BLaER1 treated with 17β-estradiol and CSF1 and Interleukin-3, amounts not matched to agents 10 nM and 100 nM (cell line): ENCODE data around the gene SLC6A1.

Source experiments
- H3K27ac ChIP-seq, 11 experiments: shearing (Covaris generic); formaldehyde crosslinking; 2 replicates each; pipeline ENCODE4 v1.8.1; 2022
- H3K27me3 ChIP-seq, 11 experiments: shearing (Covaris generic); formaldehyde crosslinking; 2 replicates each; pipeline ENCODE4 v1.8.1; 2022
- H3K36me3 ChIP-seq, 11 experiments: shearing (Covaris generic); formaldehyde crosslinking; 2 replicates each; pipeline ENCODE4 v1.8.1; 2022
- H3K4me1 ChIP-seq, 10 experiments: shearing (Covaris generic); formaldehyde crosslinking; 2 replicates each; pipeline ENCODE4 v1.8.1; 2022
- H3K4me2 ChIP-seq, 11 experiments: shearing (Covaris generic); formaldehyde crosslinking; 2 replicates each; pipeline ENCODE4 v1.8.1; 2022
- H3K4me3 ChIP-seq, 10 experiments: shearing (Covaris generic); formaldehyde crosslinking; 2 replicates each; pipeline ENCODE4 v1.8.1; 2022
- H3K9ac ChIP-seq, 11 experiments: shearing (Covaris generic); formaldehyde crosslinking; 2 replicates each; pipeline ENCODE4 v1.8.1; 2022
- H3K9me3 ChIP-seq, 11 experiments: shearing (Covaris generic); formaldehyde crosslinking; replicated peaks in 1 of 11; 2 replicates each; pipeline ENCODE4 v1.8.1; 2022
- H4K20me1 ChIP-seq, 11 experiments: shearing (Covaris generic); formaldehyde crosslinking; 2 replicates each; pipeline ENCODE4 v1.8.1; 2022
- Cebpa-rat ChIP-seq, 11 experiments: shearing (Covaris generic); IDR thresholded peaks; 2 replicates each; pipeline ENCODE4 v1.8.1; 2022

SLC6A1 gene

GRCh38 chr3:10952525-10952924, 40.0 kb upstream of the SLC6A1 start:
- peaks cover 0 to 6% (median 0%) of the 10 kb centered on the region in 11 experiments; a peak in 1 of 22 replicates for H4K20me1 ChIP-seq
- H3K36me3 ChIP-seq: no peaks in the 10 kb centered on the region
- H3K9me3 ChIP-seq: no peaks in the 10 kb centered on the region
- H3K9ac ChIP-seq: no peak overlapping the region
- no peak overlapping the region for H3K27ac ChIP-seq
- no peaks in the 10 kb centered on the region; a peak in 1 of 22 replicates for H3K27me3 ChIP-seq
- H3K4me2 ChIP-seq: no peak overlapping the region
- TF ChIP-seq Cebpa-rat (IDR thresholded peaks at IDR 0.05): no peak
- H3K4me3 ChIP-seq: no peak overlapping the region
- peaks cover 15 to 62% (median 35%) of the 10 kb centered on the region in 10 experiments for H3K4me1 ChIP-seq

GRCh38 chr3:10954740-10955139, 37.8 kb upstream of the SLC6A1 start:
- Histone ChIP-seq H4K20me1 (peaks cover 0 to 12% (median 0%) of the 10 kb centered on the region in 11 experiments; a peak in 1 of 22 replicates), H3K4me3 (no peak overlapping the region), H3K27ac (no peak overlapping the region), H3K36me3 (no peaks in the 10 kb centered on the region), H3K9me3 (no peaks in the 10 kb centered on the region), H3K27me3 (no peaks in the 10 kb centered on the region; a peak in 1 of 22 replicates), H3K9ac (no peak overlapping the region), H3K4me1 (peaks cover 30 to 84% (median 57%) of the 10 kb centered on the region in 10 experiments), H3K4me2 (peak overlapping the region in 10 of 11 experiments; percentile 10 to 76 (median 64); a peak in 17 of 22 replicates)
- no peak for TF ChIP-seq Cebpa-rat (IDR thresholded peaks at IDR 0.05)

- peaks cover 30 to 95% (median 67%) of the 10 kb centered on the region in 10 experiments for H3K4me1 ChIP-seq
- H3K4me2 ChIP-seq: peak overlapping the region in 5 of 11 experiments; percentile 6 to 75 (median 63); a peak in 5 of 22 replicates
- H3K9me3 ChIP-seq: no peaks in the 10 kb centered on the region
- peaks cover 0 to 12% (median 0%) of the 10 kb centered on the region in 11 experiments; a peak in 1 of 22 replicates for H4K20me1 ChIP-seq
- H3K36me3 ChIP-seq: no peaks in the 10 kb centered on the region
- H3K9ac ChIP-seq: no peak overlapping the region
- TF ChIP-seq Cebpa-rat (IDR thresholded peaks at IDR 0.05): no peak
- no peak overlapping the region for H3K4me3 ChIP-seq
- H3K27ac ChIP-seq: no peak overlapping the region
- no peaks in the 10 kb centered on the region; a peak in 1 of 22 replicates for H3K27me3 ChIP-seq
These were observed 36.7 kb upstream of the SLC6A1 start for GRCh38 chr3:10955711-10956453.

GRCh38 chr3:10956531-10956930, 36.0 kb upstream of the SLC6A1 start:
- Histone ChIP-seq H3K27me3 (no peaks in the 10 kb centered on the region; a peak in 1 of 22 replicates), H3K4me1 (peaks cover 30 to 95% (median 71%) of the 10 kb centered on the region in 10 experiments), H3K9me3 (no peaks in the 10 kb centered on the region), H3K4me3 (no peak overlapping the region), H3K27ac (peak overlapping the region in 1 of 11 experiments; percentile 69; a peak in 1 of 22 replicates), H3K36me3 (no peaks in the 10 kb centered on the region), H4K20me1 (peaks cover 0 to 12% (median 0%) of the 10 kb centered on the region in 11 experiments; a peak in 1 of 22 replicates), H3K9ac (no peak overlapping the region), H3K4me2 (peak overlapping the region in 2 of 11 experiments; percentile 67 to 86; a peak in 2 of 22 replicates)
- TF ChIP-seq Cebpa-rat (IDR thresholded peaks at IDR 0.05): no peak

GRCh38 chr3:10956986-10957385, 35.6 kb upstream of the SLC6A1 start:
- H3K9me3 ChIP-seq: no peaks in the 10 kb centered on the region
- TF ChIP-seq Cebpa-rat (IDR thresholded peaks at IDR 0.05): no peak
- no peak overlapping the region for H3K9ac ChIP-seq

GRCh38 chr3:10957976-10958749, 34.4 kb upstream of the SLC6A1 start:
- H3K27me3 ChIP-seq: no peaks in the 10 kb centered on the region; a peak in 1 of 22 replicates
- H4K20me1 ChIP-seq: peaks cover 0 to 12% (median 0%) of the 10 kb centered on the region in 11 experiments; a peak in 1 of 22 replicates
- H3K4me3 ChIP-seq: no peak overlapping the region
- TF ChIP-seq Cebpa-rat (IDR thresholded peaks at IDR 0.05): peak in 9 of 11 experiments; percentile 54 to 93 (median 86); a peak in 16 of 22 replicates
- peaks cover 30 to 96% (median 84%) of the 10 kb centered on the region in 10 experiments for H3K4me1 ChIP-seq
- H3K36me3 ChIP-seq: no peaks in the 10 kb centered on the region
- peak overlapping the region in 2 of 11 experiments; percentile 32 to 49; a peak in 2 of 22 replicates for H3K9ac ChIP-seq
- H3K4me2 ChIP-seq: peak overlapping the region; percentile 48 to 86 (median 72)
- H3K9me3 ChIP-seq: no peaks in the 10 kb centered on the region
- peak overlapping the region in 8 of 11 experiments; percentile 24 to 71 (median 58); a peak in 13 of 22 replicates for H3K27ac ChIP-seq

More at GRCh38 chr3:10956986-10957385, 35.6 kb upstream of the SLC6A1 start:
- peaks cover 0 to 12% (median 0%) of the 10 kb centered on the region in 11 experiments; a peak in 1 of 22 replicates for H4K20me1 ChIP-seq
- no peaks in the 10 kb centered on the region for H3K36me3 ChIP-seq
- peak overlapping the region in 9 of 11 experiments; percentile 59 to 86 (median 73); a peak in 16 of 22 replicates for H3K4me2 ChIP-seq
- H3K4me3 ChIP-seq: no peak overlapping the region
- peak overlapping the region in 1 of 11 experiments; percentile 69; a peak in 2 of 22 replicates for H3K27ac ChIP-seq
- peaks cover 30 to 95% (median 75%) of the 10 kb centered on the region in 10 experiments for H3K4me1 ChIP-seq
- no peaks in the 10 kb centered on the region; a peak in 1 of 22 replicates for H3K27me3 ChIP-seq

GRCh38 chr3:10960255-10960654, 32.3 kb upstream of the SLC6A1 start:
- H3K27ac ChIP-seq: peak overlapping the region in 2 of 11 experiments; percentile 24 to 69; a peak in 2 of 22 replicates
- H3K4me3 ChIP-seq: no peak overlapping the region
- peak overlapping the region in 1 of 11 experiments; percentile 9; a peak in 3 of 22 replicates for H3K4me2 ChIP-seq
- no peaks in the 10 kb centered on the region for H3K36me3 ChIP-seq
- peaks cover 0 to 17% (median 0%) of the 10 kb centered on the region in 11 experiments; a peak in 1 of 22 replicates for H4K20me1 ChIP-seq
- no peaks in the 10 kb centered on the region; a peak in 1 of 22 replicates for H3K27me3 ChIP-seq
- H3K4me1 ChIP-seq: peaks cover 19 to 75% (median 63%) of the 10 kb centered on the region in 10 experiments
- no peak overlapping the region for H3K9ac ChIP-seq
- TF ChIP-seq Cebpa-rat (IDR thresholded peaks at IDR 0.05): no peak
- H3K9me3 ChIP-seq: no peaks in the 10 kb centered on the region

- Histone ChIP-seq H3K9me3 (no peaks in the 10 kb centered on the region), H3K4me3 (no peak overlapping the region), H3K4me1 (peaks cover 19 to 65% (median 56%) of the 10 kb centered on the region in 10 experiments), H4K20me1 (peaks cover 0 to 17% (median 0%) of the 10 kb centered on the region in 11 experiments; a peak in 2 of 22 replicates), H3K36me3 (no peaks in the 10 kb centered on the region), H3K27me3 (no peaks in the 10 kb centered on the region; a peak in 1 of 22 replicates), H3K27ac (peak overlapping the region in 2 of 11 experiments; percentile 32 to 37; a peak in 3 of 22 replicates), H3K4me2 (peak overlapping the region in 9 of 11 experiments; percentile 2 to 54 (median 39); a peak in 17 of 22 replicates), H3K9ac (no peak overlapping the region)
- TF ChIP-seq Cebpa-rat (IDR thresholded peaks at IDR 0.05): no peak
These were observed 30.6 kb upstream of the SLC6A1 start for GRCh38 chr3:10961921-10962320.
